PC-3 (cell line): ENCODE data around the gene TRUB1. TPM values are rescaled to one million over a fixed set of nuclear protein-coding genes. Genes with fewer than 3 reads are reported as not detected.

ENCODE experiments used
- ATAC-seq: fragments of 200-7000 bp; cut with Tn5 transposase; 2 replicates; pipeline ENCODE4 v1.9.1; 2020; ENCODE audit warnings: mild to moderate bottlenecking, moderate library complexity
- BruUV-seq: library from RNA; stranded (reverse); fragments of 400-500 nt; replicated peaks from 2 replicates; lab custom pipeline; 2021; lab: Mats Ljungman, UMichigan
- CTCF ChIA-PET: fragments of 300-600 bp; sonication (Branson Sonifier 250); formaldehyde crosslinking; loops from one replicate; lab custom pipeline; 2022; ENCODE audit warnings: antibody characterized with exemption; lab: Charles Lee
- POLR2A ChIA-PET: fragments of 300-600 bp; sonication (Branson Sonifier 250); formaldehyde crosslinking; loops from one replicate; lab custom pipeline; 2022; ENCODE audit warnings: antibody characterized with exemption; ENCODE audit not compliant: unreplicated experiment; lab: Charles Lee
- DNase-seq: peaks from one replicate; pipeline ENCODE4 v3.0.0-alpha.2; 2015
- H2AFZ ChIP-seq: fragments of 300-600 bp; sonication (generic); 2 replicates; pipeline ENCODE4 v1.6.0; 2016; ENCODE audit warnings: antibody characterized with exemption, low read length
- H3F3A ChIP-seq: fragments of 300-600 bp; sonication (generic); one replicate; pipeline ENCODE4 v1.6.0; 2017; ENCODE audit warnings: antibody characterized with exemption, low read length, control low read depth, mild to moderate bottlenecking; ENCODE audit not compliant: unreplicated experiment
- H3K27ac ChIP-seq: fragments of 300-600 bp; sonication (generic); 2 replicates; pipeline ENCODE4 v1.5.1; 2016; ENCODE audit warnings: mild to moderate bottlenecking, low read length
- H3K27me3 ChIP-seq: fragments of 300-600 bp; sonication (generic); 2 replicates; pipeline ENCODE4 v1.6.1; 2016; ENCODE audit warnings: low read length, mixed read lengths
- H3K36me3 ChIP-seq: fragments of 300-600 bp; sonication (generic); 2 replicates; pipeline ENCODE4 v1.6.1; 2016; ENCODE audit warnings: low read depth, mixed run types, low read length, mixed read lengths
- H3K4me1 ChIP-seq: fragments of 300-600 bp; sonication (generic); 2 replicates; pipeline ENCODE4 v1.5.1; 2016; ENCODE audit warnings: low read length; ENCODE audit not compliant: insufficient read depth
- H3K4me2 ChIP-seq: fragments of 300-600 bp; sonication (generic); 2 replicates; pipeline ENCODE4 v1.6.0; 2016; ENCODE audit warnings: low read length
- H3K4me3 ChIP-seq: fragments of 300-600 bp; sonication (generic); 2 replicates; pipeline ENCODE4 v1.5.1; 2016; ENCODE audit warnings: mild to moderate bottlenecking, low read length, mixed read lengths
- H3K79me2 ChIP-seq: fragments of 300-600 bp; sonication (generic); 2 replicates; pipeline ENCODE4 v1.6.1; 2017; ENCODE audit warnings: low read length, mixed read lengths
- H3K9ac ChIP-seq: fragments of 300-600 bp; sonication (generic); 2 replicates; pipeline ENCODE4 v1.6.0; 2016; ENCODE audit warnings: mild to moderate bottlenecking, low read length
- H3K9me2 ChIP-seq: fragments of 300-600 bp; sonication (generic); replicated peaks from 2 replicates; pipeline ENCODE4 v1.6.1; 2016; ENCODE audit warnings: mixed run types, low read length, mixed read lengths
- H3K9me3 ChIP-seq: fragments of 300-600 bp; sonication (generic); 2 replicates; pipeline ENCODE4 v1.6.1; 2016; ENCODE audit warnings: low read length, mixed read lengths
- H4K20me1 ChIP-seq: fragments of 300-600 bp; sonication (generic); 2 replicates; pipeline ENCODE4 v1.6.1; 2016; ENCODE audit warnings: low read length, mixed read lengths
- CTCF ChIP-seq: fragments of 300-600 bp; sonication (generic); conservative IDR thresholded peaks from 2 replicates; pipeline ENCODE4 v1.5.1; 2017; ENCODE audit warnings: antibody characterized with exemption, low read depth, mild to moderate bottlenecking, low read length
- EZH2 ChIP-seq: fragments of 300-600 bp; sonication (generic); IDR thresholded peaks from one replicate; pipeline ENCODE4 v1.6.1; 2017; ENCODE audit warnings: antibody characterized with exemption, mild to moderate bottlenecking, low read length; ENCODE audit not compliant: unreplicated experiment
- EZH2phosphoT487 ChIP-seq: fragments of 300-600 bp; sonication (generic); IDR thresholded peaks from 2 replicates; pipeline ENCODE4 v1.6.1; 2018; ENCODE audit warnings: mild to moderate bottlenecking, antibody characterized with exemption, low read length, borderline replicate concordance
- intact Hi-C: fragments of 100-400 bp; cut with micrococcal nuclease; formaldehyde crosslinking; loops from 2 replicates; pipeline ENCODE4 v1.9.0; 2023
- total RNA-seq: library from RNA; depleted of rRNA; stranded (reverse); fragments of >200 nt; gene quantifications from 2 replicates; pipeline ENCODE4 v1.2.3, GENCODE V29; 2014

The TRUB1 gene
- total RNA-seq, 1 experiment from 2014 or later, result 28.0 TPM

- BruUV-seq, result no TSS peak
- DNase-seq (no peak), ATAC-seq (no peak)
- Histone ChIP-seq H3K79me2 (no peaks in the 10 kb centered on the region), H3F3A (no peaks in the 10 kb centered on the region), H3K4me1 (peaks cover 10% of the 10 kb centered on the region), H3K36me3 (no peaks in the 10 kb centered on the region), H3K4me3 (no peak overlapping the region), H3K27ac (no peak overlapping the region), H3K27me3 (no peaks in the 10 kb centered on the region), H3K9me2 (no peaks in the 10 kb centered on the region), H3K9me3 (no peaks in the 10 kb centered on the region), H3K4me2 (no peak overlapping the region), H3K9ac (no peak overlapping the region), H2AFZ (no peak overlapping the region), H4K20me1 (no peaks in the 10 kb centered on the region)
- intact Hi-C loops, result no loop called here
- no peak for TF ChIP-seq CTCF
- no peak for TF ChIP-seq EZH2phosphoT487
- no peak for TF ChIP-seq EZH2
- ChIA-PET POLR2A (no interaction called here), CTCF (no interaction called here)
Measured at GRCh38 chr10:114899982-114900381, 38.0 kb upstream of the TRUB1 start.

GRCh38 chr10:114900658-114901057, 37.3 kb upstream of the TRUB1 start:
- no peak overlapping the region for H3K27ac ChIP-seq
- ATAC-seq (no peak), DNase-seq (no peak)
- no peaks in the 10 kb centered on the region for H3K36me3 ChIP-seq
- POLR2A ChIA-PET, result no interaction called here
- BruUV-seq, result no TSS peak
- no peaks in the 10 kb centered on the region for H3K79me2 ChIP-seq
- intact Hi-C loops, result no loop called here
- H3K27me3 ChIP-seq, result no peaks in the 10 kb centered on the region
- no peak overlapping the region for H2AFZ ChIP-seq
- H3K4me1 ChIP-seq, result peaks cover 17% of the 10 kb centered on the region
- CTCF ChIA-PET, result no interaction called here
- no peak overlapping the region for H3K4me3 ChIP-seq
- no peak for TF ChIP-seq EZH2
- TF ChIP-seq CTCF, result no peak
- no peak for TF ChIP-seq EZH2phosphoT487
- H3K9me2 ChIP-seq, result no peaks in the 10 kb centered on the region
- H3F3A ChIP-seq, result no peaks in the 10 kb centered on the region
- no peaks in the 10 kb centered on the region for H4K20me1 ChIP-seq
- H3K9me3 ChIP-seq, result no peaks in the 10 kb centered on the region
- H3K4me2 ChIP-seq, result no peak overlapping the region
- H3K9ac ChIP-seq, result no peak overlapping the region

GRCh38 chr10:114902151-114902550, 35.8 kb upstream of the TRUB1 start:
- Histone ChIP-seq H3K4me1 (peaks cover 20% of the 10 kb centered on the region), H3F3A (no peaks in the 10 kb centered on the region), H3K27ac (no peak overlapping the region), H3K27me3 (no peaks in the 10 kb centered on the region), H3K4me2 (0 out of 2 replicates have a peak overlapping the region, but pooled peaks have one; percentile 37), H3K4me3 (no peak overlapping the region), H4K20me1 (no peaks in the 10 kb centered on the region), H3K36me3 (no peaks in the 10 kb centered on the region), H3K9me2 (no peaks in the 10 kb centered on the region), H3K9me3 (no peaks in the 10 kb centered on the region), H3K9ac (no peak overlapping the region), H3K79me2 (no peaks in the 10 kb centered on the region), H2AFZ (no peak overlapping the region)
- POLR2A ChIA-PET, result no interaction called here
- ATAC-seq, result peak; percentile 54
- no TSS peak for BruUV-seq
- TF ChIP-seq CTCF, result no peak
- TF ChIP-seq EZH2, result no peak
- no peak for TF ChIP-seq EZH2phosphoT487
- intact Hi-C loops, result no loop called here
- no peak for DNase-seq
- CTCF ChIA-PET, result no interaction called here
